Upper lobe of right lung (tissue), 1 donor: Measurements from ENCODE around the gene THYN1. TPM values are rescaled to one million over a fixed set of nuclear protein-coding genes. Genes with fewer than 3 reads are reported as not detected.
A peak's percentile ranks its signal among the peaks of the same experiment; 100 is the strongest.

ENCODE experiments used
- ATAC-seq: fragments of 200-7000 bp; cut with Tn5 transposase; one replicate; pipeline ENCODE4 v1.9.1; 2020; ENCODE audit warnings: mild to moderate bottlenecking, moderate library complexity
- DNase-seq: peaks from one replicate; pipeline ENCODE4 v3.0.0-alpha.2; 2020
- H3K27ac ChIP-seq: fragments of 200-600 bp; one replicate; pipeline ENCODE4 v1.8.0; 2022
- H3K27me3 ChIP-seq: fragments of 200-600 bp; one replicate; pipeline ENCODE4 v1.8.0; 2022; ENCODE audit warnings: mild to moderate bottlenecking
- H3K36me3 ChIP-seq: fragments of 200-600 bp; one replicate; pipeline ENCODE4 v1.8.0; 2022
- H3K4me1 ChIP-seq: fragments of 200-600 bp; one replicate; pipeline ENCODE4 v1.8.0; 2022
- H3K4me3 ChIP-seq: fragments of 200-600 bp; one replicate; pipeline ENCODE4 v1.8.0; 2022; ENCODE audit warnings: mild to moderate bottlenecking
- H3K9me3 ChIP-seq: fragments of 200-600 bp; one replicate; pipeline ENCODE4 v1.8.0; 2022
- intact Hi-C: fragments of 100-400 bp; cut with DNase I; formaldehyde crosslinking; loops from one replicate; pipeline ENCODE4 v1.11.0; 2022
- total RNA-seq: library from RNA; stranded (reverse); fragmentation: NEBNext Ultra II Directional; extraction: Animal tissue kit (Norgen Biotek cat#: 25700); gene quantifications from one replicate; pipeline ENCODE4 v1.2.1, GENCODE V29; 2021
- TF ChIP-seq, protein P1 (sequence below): fragments of 200-600 bp; IDR thresholded peaks from one replicate; pipeline ENCODE4 v1.8.0; 2022; ENCODE audit warnings: antibody characterized with exemption
- donor health status: DM: no; HTN: yes; CAD: no; lungs with severe emphysema.

THYN1 gene
- total RNA-seq, 1 donor from 2014 or later, result 33.8 TPM

DNA sequence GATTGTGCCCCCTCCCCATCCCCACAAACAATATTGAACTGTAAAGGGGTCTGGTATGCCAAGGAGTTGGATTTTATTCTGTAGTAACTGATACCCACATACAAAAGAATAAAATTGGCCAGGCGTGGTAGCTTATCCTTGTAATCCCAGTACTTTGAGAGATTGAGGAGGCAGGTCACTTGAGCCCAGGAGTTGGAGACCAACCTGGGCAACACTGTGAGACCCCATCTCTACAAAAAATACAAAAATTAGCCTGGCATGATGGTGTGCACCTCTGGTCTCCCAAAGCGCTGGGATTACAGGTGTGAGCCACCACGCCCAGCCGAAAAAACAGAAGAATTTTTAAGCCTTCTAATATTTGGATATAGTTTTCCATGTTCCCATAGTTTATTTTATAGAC, 18.8 kb upstream of the THYN1 start:
- intact Hi-C loops, result no loop called here

DNA sequence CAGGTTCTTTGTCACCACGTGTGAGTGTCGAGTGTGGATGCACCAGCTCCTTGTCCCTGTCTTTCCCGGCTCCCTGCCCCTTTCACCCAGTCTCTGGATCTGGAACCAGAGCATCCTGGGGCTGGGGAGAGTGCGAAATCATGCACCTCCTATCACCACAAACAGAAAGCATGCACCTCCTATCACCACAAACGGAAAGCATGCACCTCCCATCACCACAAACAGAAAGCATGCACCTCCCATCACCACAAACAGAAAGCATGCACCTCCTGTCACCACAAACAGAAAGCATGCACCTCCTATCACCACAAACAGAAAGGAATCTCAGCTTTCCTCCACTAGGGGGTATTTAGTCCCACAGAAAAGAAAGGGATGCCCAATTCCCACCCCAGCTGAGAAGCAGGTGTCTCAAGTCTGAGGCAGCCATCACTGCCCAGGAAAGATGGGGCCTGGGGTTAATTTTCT, 17.1 kb upstream of the THYN1 start:
- no peak for ATAC-seq
- no peaks in the 10 kb centered on the region for H3K36me3 ChIP-seq

More for the DNA sequence above, 18.8 kb upstream of the THYN1 start:
- Histone ChIP-seq H3K9me3 (no peaks in the 10 kb centered on the region), H3K4me3 (no peak overlapping the region), H3K27ac (no peak overlapping the region), H3K36me3 (no peaks in the 10 kb centered on the region), H3K27me3 (peaks cover 57% of the 10 kb centered on the region), H3K4me1 (peaks cover 21% of the 10 kb centered on the region)
- TF ChIP-seq, protein P1, sequence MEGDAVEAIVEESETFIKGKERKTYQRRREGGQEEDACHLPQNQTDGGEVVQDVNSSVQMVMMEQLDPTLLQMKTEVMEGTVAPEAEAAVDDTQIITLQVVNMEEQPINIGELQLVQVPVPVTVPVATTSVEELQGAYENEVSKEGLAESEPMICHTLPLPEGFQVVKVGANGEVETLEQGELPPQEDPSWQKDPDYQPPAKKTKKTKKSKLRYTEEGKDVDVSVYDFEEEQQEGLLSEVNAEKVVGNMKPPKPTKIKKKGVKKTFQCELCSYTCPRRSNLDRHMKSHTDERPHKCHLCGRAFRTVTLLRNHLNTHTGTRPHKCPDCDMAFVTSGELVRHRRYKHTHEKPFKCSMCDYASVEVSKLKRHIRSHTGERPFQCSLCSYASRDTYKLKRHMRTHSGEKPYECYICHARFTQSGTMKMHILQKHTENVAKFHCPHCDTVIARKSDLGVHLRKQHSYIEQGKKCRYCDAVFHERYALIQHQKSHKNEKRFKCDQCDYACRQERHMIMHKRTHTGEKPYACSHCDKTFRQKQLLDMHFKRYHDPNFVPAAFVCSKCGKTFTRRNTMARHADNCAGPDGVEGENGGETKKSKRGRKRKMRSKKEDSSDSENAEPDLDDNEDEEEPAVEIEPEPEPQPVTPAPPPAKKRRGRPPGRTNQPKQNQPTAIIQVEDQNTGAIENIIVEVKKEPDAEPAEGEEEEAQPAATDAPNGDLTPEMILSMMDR, result no peak
- no peak for DNase-seq
- no peak for ATAC-seq

DNA sequence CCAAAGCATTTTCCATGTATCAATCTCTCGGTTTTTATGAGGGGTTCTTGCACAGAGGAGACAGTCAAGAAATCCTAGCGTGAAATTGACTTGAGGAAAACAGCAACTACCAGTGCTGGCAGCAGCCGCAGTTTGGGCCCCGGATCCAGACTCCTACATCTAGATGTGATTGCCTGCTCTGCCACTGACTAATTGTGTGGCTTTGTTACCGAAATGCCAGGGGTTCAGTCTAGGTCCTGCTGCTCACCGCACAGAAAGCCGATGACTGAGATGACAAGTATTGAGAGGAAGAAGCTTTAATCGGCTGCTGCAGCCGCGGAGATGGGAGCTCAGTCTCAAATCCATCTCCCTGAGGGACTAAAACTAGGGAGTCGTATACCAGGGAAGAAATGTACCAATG, 14.8 kb upstream of the THYN1 start:
- no peak for ATAC-seq
- Histone ChIP-seq H3K27me3 (peaks cover 17% of the 10 kb centered on the region), H3K27ac (no peak overlapping the region), H3K4me3 (no peak overlapping the region), H3K36me3 (peaks cover 8% of the 10 kb centered on the region), H3K9me3 (no peaks in the 10 kb centered on the region), H3K4me1 (peaks cover 16% of the 10 kb centered on the region)
- TF ChIP-seq, protein P1, result no peak
- intact Hi-C loops, result no loop called here
- DNase-seq, result no peak

More for the DNA sequence above, 17.1 kb upstream of the THYN1 start:
- Histone ChIP-seq H3K9me3 (no peaks in the 10 kb centered on the region), H3K27ac (no peak overlapping the region), H3K4me3 (no peak overlapping the region), H3K4me1 (peaks cover 16% of the 10 kb centered on the region), H3K27me3 (peaks cover 40% of the 10 kb centered on the region)
- intact Hi-C loops, result no loop called here
- TF ChIP-seq, protein P1, result no peak
- DNase-seq, result no peak

DNA sequence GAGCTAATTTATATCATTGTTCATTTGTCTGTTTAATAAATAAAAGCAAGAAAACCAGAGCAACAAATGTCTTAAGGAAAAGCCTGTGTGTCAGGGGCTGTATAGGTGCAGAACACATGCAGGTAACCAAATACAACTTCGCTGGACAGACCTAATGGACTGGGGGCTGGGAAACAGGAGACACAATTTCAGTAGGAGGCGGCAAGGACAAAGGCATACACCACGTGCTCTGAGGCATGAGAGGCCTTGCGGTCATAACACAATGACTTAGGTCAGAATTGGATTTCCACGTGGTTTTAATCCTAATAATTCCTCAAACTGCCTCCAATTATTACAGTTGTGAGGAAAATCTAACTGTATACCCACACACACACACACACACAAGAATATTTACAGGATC, 14.3 kb upstream of the THYN1 start:
- H3K4me1 ChIP-seq, result peaks cover 16% of the 10 kb centered on the region
- H3K4me3 ChIP-seq, result no peak overlapping the region
- H3K27ac ChIP-seq, result peak overlapping the region; percentile 59
- H3K27me3 ChIP-seq, result peaks cover 12% of the 10 kb centered on the region
- ATAC-seq (no peak), DNase-seq (no peak)
- H3K9me3 ChIP-seq, result no peaks in the 10 kb centered on the region
- TF ChIP-seq, protein P1, result no peak
- intact Hi-C loops, result no loop called here
- H3K36me3 ChIP-seq, result peaks cover 14% of the 10 kb centered on the region

DNA sequence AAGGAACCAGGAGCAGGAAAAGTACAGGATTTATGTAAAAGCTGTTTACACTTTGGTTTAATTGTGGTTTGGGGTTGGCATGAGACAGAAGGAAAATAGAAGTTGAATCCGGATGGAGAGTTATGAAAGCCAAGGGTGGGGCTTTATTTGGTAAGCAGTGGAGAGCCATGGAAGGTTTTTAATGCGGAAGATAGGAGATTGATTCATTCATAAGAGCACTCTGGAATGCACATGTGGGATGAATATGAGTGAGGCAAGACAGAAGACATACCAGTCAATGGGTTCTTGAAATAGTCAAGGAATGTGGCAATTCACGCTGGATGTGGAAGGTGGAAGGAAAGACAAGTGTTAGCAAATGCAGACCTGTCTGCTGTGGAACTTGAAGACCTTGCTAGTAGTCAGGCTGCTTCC, 13.7 kb upstream of the THYN1 start:
- TF ChIP-seq, protein P1, result no peak
- Histone ChIP-seq H3K36me3 (peaks cover 20% of the 10 kb centered on the region), H3K4me1 (peaks cover 16% of the 10 kb centered on the region), H3K4me3 (no peak overlapping the region), H3K27ac (peak overlapping the region; percentile 59), H3K9me3 (no peaks in the 10 kb centered on the region), H3K27me3 (peaks cover 5% of the 10 kb centered on the region)
- peak; percentile 92 for ATAC-seq
- no peak for DNase-seq
- intact Hi-C loops, result no loop called here

DNA sequence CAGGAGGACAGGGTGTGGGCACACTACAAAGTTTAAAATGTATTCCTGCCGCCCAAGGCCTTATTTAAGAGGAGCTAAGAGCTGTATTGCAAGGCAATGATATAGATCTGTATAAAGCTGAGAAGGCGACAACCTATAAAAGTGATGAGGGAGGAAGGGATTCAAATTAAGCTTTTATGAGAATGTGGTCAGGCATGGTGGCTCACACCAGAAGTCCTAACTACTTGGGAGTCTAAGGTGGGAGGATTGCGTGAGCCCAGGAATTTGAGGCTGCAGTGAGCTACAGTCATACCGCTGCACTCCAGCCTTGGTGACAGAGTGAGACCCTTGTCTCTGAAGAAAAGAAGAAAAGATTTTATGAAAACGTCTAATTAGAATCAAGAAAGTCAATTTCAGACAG, 13.3 kb upstream of the THYN1 start:
- Histone ChIP-seq H3K4me1 (peaks cover 16% of the 10 kb centered on the region), H3K4me3 (no peak overlapping the region), H3K27me3 (peaks cover 1% of the 10 kb centered on the region), H3K36me3 (peaks cover 24% of the 10 kb centered on the region), H3K27ac (peak overlapping the region; percentile 59), H3K9me3 (no peaks in the 10 kb centered on the region)
- TF ChIP-seq, protein P1, result no peak
- DNase-seq (no peak), ATAC-seq (peak; percentile 5)
- intact Hi-C loops, result no loop called here
